ENCODE data around the gene UNK. TPM values are rescaled to one million over a fixed set of nuclear protein-coding genes. Genes with fewer than 3 reads are reported as not detected.

The UNK gene
- polyA plus RNA-seq, 2 of the 4 experiments (the other 2 are of a cell fraction), result 27.0 to 34.5 TPM

DNA sequence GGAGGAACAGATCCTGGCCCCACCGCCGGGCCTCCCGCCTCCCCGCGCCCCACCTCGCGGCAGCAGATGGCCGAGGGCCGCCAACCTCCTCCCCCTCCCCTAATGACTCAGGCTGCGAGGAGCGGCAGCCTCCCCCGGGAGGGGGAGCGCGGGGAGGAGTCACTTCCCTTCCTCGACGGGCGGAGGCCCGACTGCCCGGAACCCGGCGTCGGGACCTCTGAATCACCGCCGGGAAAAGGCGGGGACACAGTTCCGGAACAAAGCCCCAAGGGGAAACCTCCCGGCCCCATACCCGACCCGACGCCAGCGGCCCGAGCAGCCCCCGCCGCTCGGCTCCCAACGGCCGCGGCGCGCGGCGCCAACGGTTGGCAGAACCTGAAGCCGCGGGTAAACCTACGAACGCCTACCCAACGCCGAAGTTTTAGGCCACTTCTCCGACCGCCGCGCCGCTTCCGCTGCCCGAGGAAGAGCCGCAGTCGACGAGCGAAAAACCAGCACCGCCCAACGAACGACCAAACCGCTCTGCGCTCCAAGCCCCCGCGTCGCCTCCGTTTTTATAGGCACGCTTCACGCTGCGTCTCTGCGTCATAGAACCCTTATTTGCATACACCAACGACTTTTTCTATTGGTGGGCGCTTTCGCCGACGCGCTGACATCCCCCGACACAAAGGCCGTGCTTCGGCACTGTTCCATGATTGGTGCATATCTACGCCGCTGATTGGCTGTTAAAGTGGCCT is 5.2 kb upstream of the UNK start (continued):
- TF ChIP-seq, protein P1, sequence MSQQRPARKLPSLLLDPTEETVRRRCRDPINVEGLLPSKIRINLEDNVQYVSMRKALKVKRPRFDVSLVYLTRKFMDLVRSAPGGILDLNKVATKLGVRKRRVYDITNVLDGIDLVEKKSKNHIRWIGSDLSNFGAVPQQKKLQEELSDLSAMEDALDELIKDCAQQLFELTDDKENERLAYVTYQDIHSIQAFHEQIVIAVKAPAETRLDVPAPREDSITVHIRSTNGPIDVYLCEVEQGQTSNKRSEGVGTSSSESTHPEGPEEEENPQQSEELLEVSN (IDR thresholded peaks at IDR 0.05; ENCODE audit: borderline replicate concordance, low read depth), result peak; percentile 51; the same call in 1 of the 2 replicates
- TF ChIP-seq KDM5A (IDR thresholded peaks at IDR 0.05) (no peak), GATA3 (IDR thresholded peaks at IDR 0.05; ENCODE audit: borderline replicate concordance) (0 out of 2 replicates have a peak, but pooled peaks have one; percentile 9), CHD2 (IDR thresholded peaks at IDR 0.05; ENCODE audit: low read length, partially characterized antibody) (peak; percentile 44), TFCP2L1 (CRISPR knock-in tag; IDR thresholded peaks at IDR 0.05) (peak; percentile 95), CBX8 (IDR thresholded peaks at IDR 0.05) (no peak)
- TF ChIP-seq, protein P2, sequence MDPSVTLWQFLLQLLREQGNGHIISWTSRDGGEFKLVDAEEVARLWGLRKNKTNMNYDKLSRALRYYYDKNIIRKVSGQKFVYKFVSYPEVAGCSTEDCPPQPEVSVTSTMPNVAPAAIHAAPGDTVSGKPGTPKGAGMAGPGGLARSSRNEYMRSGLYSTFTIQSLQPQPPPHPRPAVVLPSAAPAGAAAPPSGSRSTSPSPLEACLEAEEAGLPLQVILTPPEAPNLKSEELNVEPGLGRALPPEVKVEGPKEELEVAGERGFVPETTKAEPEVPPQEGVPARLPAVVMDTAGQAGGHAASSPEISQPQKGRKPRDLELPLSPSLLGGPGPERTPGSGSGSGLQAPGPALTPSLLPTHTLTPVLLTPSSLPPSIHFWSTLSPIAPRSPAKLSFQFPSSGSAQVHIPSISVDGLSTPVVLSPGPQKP (IDR thresholded peaks at IDR 0.05; ENCODE audit: low read depth, low read length), result no peak; the same call in 1 of the 2 replicates
- TF ChIP-seq, protein P3, sequence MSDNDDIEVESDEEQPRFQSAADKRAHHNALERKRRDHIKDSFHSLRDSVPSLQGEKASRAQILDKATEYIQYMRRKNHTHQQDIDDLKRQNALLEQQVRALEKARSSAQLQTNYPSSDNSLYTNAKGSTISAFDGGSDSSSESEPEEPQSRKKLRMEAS (IDR thresholded peaks at IDR 0.05), result peak; percentile 79

DNA sequence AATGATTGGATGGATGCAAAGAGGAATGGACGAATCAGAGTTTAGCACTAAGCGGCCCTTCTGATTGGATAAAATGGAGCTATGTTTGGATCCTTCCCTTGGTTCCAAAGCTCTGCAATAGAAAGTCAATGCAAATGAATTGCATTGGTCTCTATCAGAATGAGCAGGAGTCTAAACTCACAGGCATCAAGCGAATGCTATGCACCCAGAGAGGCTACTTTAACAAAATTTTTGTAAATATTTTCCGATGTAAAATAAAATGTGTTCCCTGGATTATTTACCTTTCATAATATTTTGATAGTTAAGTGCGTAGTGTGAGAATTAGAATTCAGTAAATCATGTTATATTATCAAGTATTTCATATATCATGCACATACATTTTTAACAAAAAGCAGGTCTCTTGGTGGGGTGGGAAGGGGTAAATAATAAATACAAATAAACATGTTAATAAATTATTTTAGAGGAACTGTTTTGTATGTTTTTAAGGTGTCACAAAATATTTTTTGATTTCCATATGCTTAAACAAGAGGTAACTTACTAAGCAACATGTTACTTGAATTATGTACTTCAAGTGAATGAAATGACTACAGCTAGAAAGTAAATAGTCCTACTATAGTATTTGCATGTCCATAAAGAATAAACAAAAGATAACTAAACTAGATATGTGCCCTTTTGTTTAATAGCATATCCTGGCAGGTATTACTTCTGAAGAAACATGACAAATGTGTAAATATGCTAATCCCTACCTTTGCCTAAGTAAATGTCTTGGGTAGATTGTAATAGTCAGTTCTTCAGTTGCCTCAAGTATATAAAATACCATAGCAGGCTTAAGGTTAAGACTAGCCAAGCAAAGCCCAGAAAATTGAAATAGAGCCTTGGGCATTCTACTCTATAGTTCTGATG is 4.4 kb upstream of the UNK start:
- POLR2A ChIA-PET, result interaction anchor here (0.5 to 2.0 kb wide), 73 partner anchors 9 to 491 kb away, joined by 3 to 73 read pairs (median 5); partner anchors contain the start of genes GALK1, GRB2, ITGB4 and LLGL2
- peak overlapping the region; percentile 69 for H3K4me2 ChIP-seq
- ATAC-seq, result no peak; a peak in 1 of 6 replicates
- peaks cover 41% of the 10 kb centered on the region for H3K4me1 ChIP-seq
- CTCF ChIA-PET, result interaction anchor here (0.6 to 9.7 kb wide), 9 partner anchors 17 to 602 kb away, joined by 3 to 131 read pairs (median 3); partner anchors contain the start of genes GALK1 and TRIM47
- no peaks in the 10 kb centered on the region for H3K9me3 ChIP-seq
- 18% methylated on average over 5 of the region's 5 CpGs for WGBS (ENCODE audit: missing lambda C conversion rate)
- DNase-seq (ENCODE audit: low read depth in 1 of 2, low spot score in 1 of 2), result no peak
- peak overlapping the region; percentile 1; the same call in 1 of the 3 replicates for H3K4me3 ChIP-seq
- no peak for TF ChIP-seq HOXA7 (CRISPR knock-in tag; IDR thresholded peaks at IDR 0.05)
- TF ChIP-seq RFX5 (IDR thresholded peaks at IDR 0.05), result 0 out of 2 replicates have a peak, but pooled peaks have one; percentile 7
- 0 out of 2 replicates have a peak, but pooled peaks have one; percentile 71 for TF ChIP-seq ZSCAN20 (CRISPR knock-in tag; IDR thresholded peaks at IDR 0.05)
- no peak for TF ChIP-seq POLR2A (IDR thresholded peaks at IDR 0.05; ENCODE audit: low read length)
- TF ChIP-seq RAD21 (conservative IDR thresholded peaks at IDR 0.05 in 1 of 2, IDR thresholded peaks at IDR 0.05 in 1 of 2), result no peak
- TF ChIP-seq, protein P1 (IDR thresholded peaks at IDR 0.05; ENCODE audit: borderline replicate concordance, low read depth), result no peak
- FAIRE-seq, result no peak
- H3K27ac ChIP-seq, result peak overlapping the region; percentile 63 to 78

DNA sequence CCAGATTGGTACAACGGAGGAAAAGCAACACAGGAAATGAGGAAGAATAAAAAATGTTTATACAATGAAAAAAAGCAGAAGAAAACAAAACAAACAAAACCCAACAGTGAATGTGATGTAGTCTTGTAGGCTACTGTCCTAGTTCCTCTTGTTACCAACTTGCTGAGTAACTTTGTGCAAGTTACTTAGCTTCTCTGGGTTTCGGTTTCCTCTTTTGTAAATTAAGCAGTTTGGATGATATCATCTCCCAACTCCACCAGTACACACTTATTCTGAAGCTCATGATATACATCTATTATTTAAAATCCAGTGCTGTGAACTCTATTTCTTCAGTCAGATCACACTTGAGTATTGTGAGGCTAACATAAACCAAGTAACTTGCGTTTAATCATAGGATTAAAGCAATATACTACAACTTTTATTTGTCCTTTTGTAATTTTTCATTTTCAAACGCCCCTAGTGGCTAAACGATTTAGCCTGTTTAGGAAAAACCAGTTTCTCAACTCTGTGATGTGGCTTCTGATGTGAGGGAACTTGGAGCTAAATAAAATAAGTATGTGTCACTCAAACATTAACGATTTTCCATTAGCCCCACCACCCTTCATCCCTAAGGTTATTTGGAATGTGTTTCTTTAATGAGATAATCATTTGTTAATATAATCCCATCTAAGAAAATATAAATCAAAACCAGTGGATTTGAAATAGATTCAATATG is 1.4 kb upstream of the UNK start:
- no peak for FAIRE-seq

More for the DNA sequence above, 1.4 kb upstream of the UNK start:
- POLR2A ChIA-PET, result interaction anchor here (2.2 to 3.7 kb wide), 2 partner anchors 8 to 72 kb away, joined by 10 to 17 read pairs; partner anchors contain the start of gene WBP2
- DNase-seq (ENCODE audit: low read depth in 1 of 2, low spot score in 1 of 2) (peak in 1 of 2 experiments; percentile 59), ATAC-seq (no peak)
- Histone ChIP-seq H3K4me3 (no peak overlapping the region), H3K4me1 (peaks cover 39% of the 10 kb centered on the region), H3K9me3 (no peaks in the 10 kb centered on the region), H3K27ac (peak overlapping the region; percentile 96 to 97), H3K4me2 (peak overlapping the region; percentile 82)
- CTCF ChIA-PET, result interaction anchor here (0.6 to 5.8 kb wide), 37 partner anchors 9 to 371 kb away, joined by 3 to 72 read pairs (median 5); partner anchors contain the start of genes GALK1, TRIM47, TRIM65 and UNC13D
- TF ChIP-seq EHMT2 (IDR thresholded peaks at IDR 0.05; ENCODE audit: low read depth) (no peak), CEBPB (IDR thresholded peaks at IDR 0.05) (peak in 1 of 2 experiments; percentile 47; a peak in 1 of 4 replicates), ZFP36 (IDR thresholded peaks at IDR 0.05; ENCODE audit: borderline replicate concordance, partially characterized antibody) (peak; percentile 61)
- TF ChIP-seq, protein P4, sequence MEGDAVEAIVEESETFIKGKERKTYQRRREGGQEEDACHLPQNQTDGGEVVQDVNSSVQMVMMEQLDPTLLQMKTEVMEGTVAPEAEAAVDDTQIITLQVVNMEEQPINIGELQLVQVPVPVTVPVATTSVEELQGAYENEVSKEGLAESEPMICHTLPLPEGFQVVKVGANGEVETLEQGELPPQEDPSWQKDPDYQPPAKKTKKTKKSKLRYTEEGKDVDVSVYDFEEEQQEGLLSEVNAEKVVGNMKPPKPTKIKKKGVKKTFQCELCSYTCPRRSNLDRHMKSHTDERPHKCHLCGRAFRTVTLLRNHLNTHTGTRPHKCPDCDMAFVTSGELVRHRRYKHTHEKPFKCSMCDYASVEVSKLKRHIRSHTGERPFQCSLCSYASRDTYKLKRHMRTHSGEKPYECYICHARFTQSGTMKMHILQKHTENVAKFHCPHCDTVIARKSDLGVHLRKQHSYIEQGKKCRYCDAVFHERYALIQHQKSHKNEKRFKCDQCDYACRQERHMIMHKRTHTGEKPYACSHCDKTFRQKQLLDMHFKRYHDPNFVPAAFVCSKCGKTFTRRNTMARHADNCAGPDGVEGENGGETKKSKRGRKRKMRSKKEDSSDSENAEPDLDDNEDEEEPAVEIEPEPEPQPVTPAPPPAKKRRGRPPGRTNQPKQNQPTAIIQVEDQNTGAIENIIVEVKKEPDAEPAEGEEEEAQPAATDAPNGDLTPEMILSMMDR (IDR thresholded peaks at IDR 0.05), result peak; percentile 79
- WGBS (ENCODE audit: missing lambda C conversion rate), result 8% methylated on average over 6 of the region's 6 CpGs
